Tibial artery (tissue), 4 donors: ENCODE data around the gene ZFP64.

ENCODE experiments used
- DNase-seq, 2 donors: peaks; one replicate each; pipeline ENCODE4 v3.0.0-alpha.2; 2019
- H3K27ac ChIP-seq, 2 donors: fragments of 200-600 bp; sonication (generic) in 1 of 2; 1 replicate in 1 of 2; 2 replicates in 1 of 2; pipeline ENCODE4 v1.5.1; 2018 to 2019; ENCODE audit warnings: mild to moderate bottlenecking in 1 of 2
- H3K27me3 ChIP-seq, 2 donors: fragments of 200-600 bp; sonication (generic) in 1 of 2; one replicate each; pipeline versions ENCODE4 v1.5.1 to v1.6.0; 2016 to 2019
- H3K36me3 ChIP-seq, 3 donors: fragments of 200-600 bp; sonication (generic) in 2 of 3; one replicate each; pipeline ENCODE4 v1.5.1; 2016 to 2019; ENCODE audit warnings: mild to moderate bottlenecking in 2 of 3
- H3K4me1 ChIP-seq, 4 donors: fragments of 200-600 bp; sonication (generic) in 2 of 4; 1 replicate in 3 of 4; 2 replicates in 1 of 4; pipeline ENCODE4 v1.5.1; 2016 to 2019
- H3K4me3 ChIP-seq, 2 donors: fragments of 200-600 bp; sonication (generic) in 1 of 2; 1 replicate in 1 of 2; 2 replicates in 1 of 2; pipeline ENCODE4 v1.5.1; 2018 to 2019; ENCODE audit warnings: mild to moderate bottlenecking in 2 of 2
- H3K9me3 ChIP-seq, 3 donors: fragments of 200-600 bp; sonication (generic) in 1 of 3; one replicate each; pipeline ENCODE4 v1.5.1; 2016 to 2019
- CTCF ChIP-seq, 2 experiments: fragments of 200-600 bp in 1 of 2; fragments of 450-650 bp in 1 of 2; IDR thresholded peaks; one replicate each; pipeline ENCODE4 v1.5.1; 2017 to 2019; ENCODE audit warnings: antibody characterized with exemption in 2 of 2, mild to moderate bottlenecking in 1 of 2, moderate library complexity in 1 of 2
- intact Hi-C: fragments of 100-400 bp; cut with DNase I; formaldehyde crosslinking; loops from one replicate; pipeline ENCODE4 v1.15.0; 2023; ENCODE audit warnings: low total_unique reads

Gene ZFP64

GRCh38 chr20:52175840-52176239 is 15.7 kb downstream of the ZFP64 start:
- Histone ChIP-seq H3K4me1 (peaks cover 0 to 11% (median 5%) of the 10 kb centered on the region in 4 donors), H3K4me3 (no peak overlapping the region), H3K36me3 (peaks cover 0 to 33% (median 5%) of the 10 kb centered on the region in 3 donors), H3K9me3 (no peaks in the 10 kb centered on the region), H3K27ac (no peak overlapping the region), H3K27me3 (no peaks in the 10 kb centered on the region)
- DNase-seq = no peak
- intact Hi-C loops = no loop called here
- no peak for TF ChIP-seq CTCF (IDR thresholded peaks at IDR 0.05)

GRCh38 chr20:52172392-52173047 is 19.1 kb downstream of the ZFP64 start:
- no peaks in the 10 kb centered on the region for H3K4me1 ChIP-seq
- TF ChIP-seq CTCF (IDR thresholded peaks at IDR 0.05) = no peak
- H3K9me3 ChIP-seq = no peaks in the 10 kb centered on the region
- no peak overlapping the region for H3K27ac ChIP-seq
- no peak overlapping the region for H3K4me3 ChIP-seq
- intact Hi-C loops = no loop called here
- peaks cover 5 to 49% (median 6%) of the 10 kb centered on the region in 3 donors for H3K36me3 ChIP-seq
- H3K27me3 ChIP-seq = no peaks in the 10 kb centered on the region
- DNase-seq = no peak

GRCh38 chr20:52171025-52171424 is 20.6 kb downstream of the ZFP64 start:
- TF ChIP-seq CTCF (IDR thresholded peaks at IDR 0.05) = no peak
- no peak for DNase-seq
- no peaks in the 10 kb centered on the region for H3K9me3 ChIP-seq
- H3K27me3 ChIP-seq = no peaks in the 10 kb centered on the region
- no peaks in the 10 kb centered on the region for H3K4me1 ChIP-seq
- H3K36me3 ChIP-seq = peaks cover 9 to 52% (median 11%) of the 10 kb centered on the region in 3 donors
- no peak overlapping the region for H3K27ac ChIP-seq
- H3K4me3 ChIP-seq = no peak overlapping the region
- intact Hi-C loops = no loop called here

GRCh38 chr20:52168116-52168515 is 23.5 kb downstream of the ZFP64 start:
- Histone ChIP-seq H3K27me3 (no peaks in the 10 kb centered on the region), H3K4me3 (no peak overlapping the region), H3K4me1 (no peaks in the 10 kb centered on the region), H3K9me3 (no peaks in the 10 kb centered on the region), H3K36me3 (peaks cover 24 to 64% (median 35%) of the 10 kb centered on the region in 3 donors), H3K27ac (no peak overlapping the region)
- intact Hi-C loops = no loop called here
- no peak for TF ChIP-seq CTCF (IDR thresholded peaks at IDR 0.05)
- no peak for DNase-seq

GRCh38 chr20:52167232-52167840 is 24.2 kb downstream of the ZFP64 start:
- intact Hi-C loops = no loop called here
- no peak for DNase-seq
- Histone ChIP-seq H3K4me3 (no peak overlapping the region), H3K4me1 (no peaks in the 10 kb centered on the region), H3K9me3 (no peaks in the 10 kb centered on the region), H3K36me3 (peaks cover 31 to 65% (median 43%) of the 10 kb centered on the region in 3 donors), H3K27ac (no peak overlapping the region), H3K27me3 (no peaks in the 10 kb centered on the region)
- TF ChIP-seq CTCF (IDR thresholded peaks at IDR 0.05) = no peak
